GM19455 (cell line): ENCODE data around the gene FAM180B.
"Not testable (repeated sequence)": the region's sequence is repeated elsewhere in the genome, so short reads cannot be mapped to it uniquely, and the experiment has no call there.

Experiments used
- ATAC-seq: cut with Tn5 transposase; IDR thresholded peaks from one replicate; pipeline ENCODE4 v1.9.1; 2021; ENCODE audit not compliant: unreplicated experiment

FAM180B gene

DNA sequence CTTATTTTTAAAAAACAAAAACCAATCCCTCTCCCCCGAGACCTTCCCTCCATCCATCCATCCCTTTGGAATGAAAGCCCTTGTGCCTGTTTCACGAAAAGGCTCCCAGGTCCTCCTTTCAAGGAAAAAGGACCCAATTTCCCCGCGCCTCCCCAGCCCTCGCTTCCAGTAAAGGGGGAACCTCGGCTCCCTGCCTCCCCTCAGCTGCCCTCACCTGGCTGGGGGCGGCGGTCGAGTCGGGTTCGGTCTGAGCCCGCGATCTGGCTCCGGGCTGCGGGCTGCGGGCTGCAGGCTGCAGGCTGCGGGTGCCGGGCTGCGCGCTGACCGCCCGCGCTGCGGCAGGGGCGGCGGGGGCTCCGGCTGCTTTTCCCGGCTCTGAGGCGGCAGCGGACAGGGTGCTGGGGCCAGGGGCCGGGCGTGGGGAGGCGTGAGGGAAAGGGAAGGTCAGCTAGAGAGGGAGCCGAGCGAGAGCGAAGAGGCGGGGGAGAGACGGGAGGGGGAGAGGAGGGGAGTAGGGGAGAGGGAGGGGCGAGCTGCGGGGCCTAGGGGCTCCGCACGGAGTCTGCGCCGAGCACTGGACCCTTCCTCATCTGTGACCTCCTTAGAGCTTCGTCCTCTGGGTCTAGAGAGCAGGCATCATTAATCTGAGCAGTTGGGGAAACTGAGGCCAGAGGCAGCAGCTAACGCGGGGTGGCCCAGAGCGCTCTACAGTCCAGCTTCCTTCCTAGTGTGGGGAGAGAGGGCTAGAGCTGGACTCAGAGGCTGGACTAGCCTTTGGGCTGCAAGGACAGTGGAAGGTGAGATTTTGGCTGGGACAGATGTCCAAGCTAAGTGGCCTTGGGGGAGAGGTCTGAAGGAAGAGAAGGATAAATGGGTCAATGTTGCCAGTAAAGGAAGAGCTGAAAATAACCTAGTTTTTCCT lies 7.7 kb downstream of the FAM180B start, which contains the start of gene C1QTNF4:
C1QTNF4 (minus strand) TSS at position 478 of the 922 bp plus-strand sequence. CDS start 3,601 bp downstream, outside the sequence.
- ATAC-seq: no peak

DNA sequence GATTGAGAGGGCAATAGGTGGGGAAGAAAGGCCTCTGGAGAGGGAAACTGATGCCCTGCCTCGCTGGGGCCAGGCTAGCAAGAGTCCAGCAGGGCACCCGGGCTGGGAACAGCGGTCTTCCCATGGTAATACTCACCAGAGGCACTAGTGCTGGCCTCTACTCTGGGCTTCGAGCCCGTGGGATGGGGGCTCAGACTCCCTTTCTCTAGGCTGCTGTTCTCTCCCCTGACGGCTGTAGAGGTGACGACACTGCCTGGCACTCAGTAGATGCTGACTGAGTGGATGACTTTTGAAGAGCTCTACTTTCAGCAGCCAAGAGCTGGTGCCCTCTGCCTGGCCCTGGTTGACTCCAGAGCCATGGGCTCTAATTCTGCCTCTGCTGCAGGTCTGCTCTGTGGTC lies 8.6 kb downstream of the FAM180B start:
- no peak for ATAC-seq

DNA sequence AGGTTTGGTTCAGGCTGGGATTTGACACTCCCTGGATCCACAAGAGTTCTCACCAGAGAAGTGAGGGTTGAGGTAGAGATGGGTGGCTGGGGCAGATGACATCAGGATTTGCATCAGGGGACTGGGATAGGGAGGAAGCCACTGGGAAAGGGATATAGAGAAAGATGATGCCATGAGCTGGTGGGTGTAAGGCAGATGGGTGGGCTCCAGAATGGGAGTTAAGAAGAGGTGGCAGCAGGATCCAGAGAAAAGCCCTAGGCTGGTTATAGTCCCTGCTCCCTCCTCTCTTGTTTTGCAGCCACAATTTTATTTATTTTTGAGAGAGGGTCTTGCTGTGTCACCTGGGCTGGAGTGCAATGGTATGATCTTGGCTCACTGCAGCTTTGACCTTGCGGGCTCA lies 9.5 kb downstream of the FAM180B start:
- ATAC-seq: no peak

DNA sequence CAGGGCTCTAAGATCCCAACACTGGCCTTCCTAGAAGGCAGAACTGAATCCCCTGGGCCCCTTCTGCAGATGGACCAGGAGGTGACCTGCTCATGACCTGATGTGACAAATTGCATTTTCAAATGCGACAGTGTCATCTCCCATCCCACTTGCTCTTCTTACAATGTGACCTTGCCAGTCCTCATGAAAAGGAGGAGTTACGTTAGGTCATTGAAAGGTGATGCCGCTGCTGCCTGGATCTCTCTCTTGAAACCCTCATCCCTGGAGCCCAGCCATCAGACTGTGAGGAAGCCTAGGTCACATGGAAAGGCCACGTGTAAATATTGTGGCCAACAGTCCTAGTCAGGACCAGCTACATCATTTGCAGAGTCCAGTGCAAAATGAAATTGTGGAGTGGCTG lies 13.4 kb downstream of the FAM180B start:
- ATAC-seq: no peak

DNA sequence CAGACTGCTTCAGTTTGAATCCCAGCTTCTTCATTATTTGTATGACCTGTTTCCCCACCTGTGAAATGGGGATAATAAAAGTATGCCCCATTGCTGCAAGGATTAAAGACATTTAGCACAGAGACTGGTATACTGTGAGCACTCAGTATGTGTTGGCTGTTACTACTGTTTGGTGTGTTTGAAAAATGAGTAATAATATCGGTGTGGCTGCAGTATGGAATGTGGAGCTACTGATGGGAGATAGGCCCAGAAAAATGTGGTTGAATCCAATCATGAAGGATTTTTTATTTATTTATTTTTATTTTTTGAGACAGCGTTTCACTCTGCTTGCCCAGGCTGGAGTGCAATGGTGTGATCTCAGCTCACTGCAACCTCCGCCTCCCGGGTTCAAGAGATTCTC lies 16.8 kb downstream of the FAM180B start:
- no peak for ATAC-seq

DNA sequence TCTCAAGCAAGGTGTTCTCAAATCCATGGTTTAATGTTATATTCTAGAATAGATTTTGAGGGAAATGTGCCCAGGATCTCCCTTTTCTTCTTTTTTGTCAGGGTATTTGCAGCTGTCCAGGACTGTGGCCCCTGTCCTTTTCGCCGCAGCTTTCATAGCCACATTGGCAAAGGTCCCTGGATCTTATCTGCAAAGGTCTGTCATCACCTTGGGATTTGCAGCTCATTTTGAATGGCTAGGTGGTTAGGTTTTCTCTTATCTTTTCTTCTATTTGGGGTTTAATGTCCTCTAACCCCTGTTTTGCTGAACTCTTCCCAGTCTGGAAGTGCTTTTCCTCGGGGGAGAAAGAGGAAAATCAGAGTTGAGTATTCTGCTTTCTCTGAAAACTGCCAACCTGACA lies 19.4 kb downstream of the FAM180B start:
- ATAC-seq: no peak

DNA sequence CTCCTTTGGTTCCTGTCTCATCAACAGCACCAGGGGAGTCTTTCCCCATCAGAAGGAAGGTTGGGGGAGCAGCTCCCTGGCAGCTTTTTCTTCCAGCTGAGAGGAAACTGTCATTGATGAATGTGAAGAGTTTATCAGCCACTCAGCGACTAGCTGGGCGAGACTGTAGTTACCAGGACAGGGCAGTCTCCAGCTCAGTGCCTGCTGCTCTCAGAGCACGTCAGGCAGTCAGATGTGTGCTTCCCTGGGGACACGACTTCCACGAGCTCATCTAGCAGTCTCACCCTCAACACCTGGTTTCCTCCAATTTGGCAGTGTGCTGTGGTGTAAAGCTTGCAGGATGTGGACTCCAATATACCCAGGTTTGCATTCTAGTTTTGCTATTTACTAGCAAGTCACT lies 20.3 kb downstream of the FAM180B start:
- ATAC-seq: no peak

DNA sequence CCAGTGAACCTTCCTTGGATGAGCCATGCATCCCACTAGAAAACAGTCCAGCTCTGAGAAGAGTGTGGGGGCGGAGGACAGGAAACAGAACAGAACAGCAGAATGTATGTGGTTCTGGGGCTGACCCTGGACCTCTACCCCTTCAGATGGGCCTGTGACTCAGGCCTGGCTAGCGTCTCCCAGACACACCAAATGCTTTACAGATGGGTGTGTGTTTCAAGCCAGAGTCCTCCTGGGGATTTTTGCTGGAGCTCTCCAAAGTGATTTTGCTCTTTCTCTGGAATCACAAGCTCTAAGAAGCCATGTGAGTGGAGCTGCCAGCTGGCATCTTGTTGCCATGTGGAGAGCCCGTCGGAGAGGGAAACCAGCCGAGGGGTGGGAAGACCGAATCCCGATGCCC lies 20.9 kb downstream of the FAM180B start:
- no peak for ATAC-seq

DNA sequence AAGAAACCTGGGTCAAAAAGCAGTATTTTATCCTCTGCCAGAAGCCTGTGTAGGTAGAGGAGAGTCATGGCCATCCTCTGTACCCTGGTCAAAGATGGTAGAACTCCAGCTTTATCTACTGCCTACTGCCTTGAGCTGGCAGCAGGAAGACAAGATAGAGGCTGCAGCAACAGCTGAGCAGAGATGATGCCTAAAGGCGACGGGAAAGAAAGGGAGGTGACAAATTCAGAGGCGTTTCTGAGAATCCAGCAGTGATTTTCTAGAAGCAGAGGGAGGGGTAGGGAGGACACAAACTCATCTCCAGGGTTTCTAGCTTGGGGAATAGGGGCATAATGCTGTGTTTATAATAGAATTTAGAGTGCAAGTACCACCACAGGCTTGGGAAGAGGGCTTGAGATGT lies 23.2 kb downstream of the FAM180B start:
- ATAC-seq: no peak

DNA sequence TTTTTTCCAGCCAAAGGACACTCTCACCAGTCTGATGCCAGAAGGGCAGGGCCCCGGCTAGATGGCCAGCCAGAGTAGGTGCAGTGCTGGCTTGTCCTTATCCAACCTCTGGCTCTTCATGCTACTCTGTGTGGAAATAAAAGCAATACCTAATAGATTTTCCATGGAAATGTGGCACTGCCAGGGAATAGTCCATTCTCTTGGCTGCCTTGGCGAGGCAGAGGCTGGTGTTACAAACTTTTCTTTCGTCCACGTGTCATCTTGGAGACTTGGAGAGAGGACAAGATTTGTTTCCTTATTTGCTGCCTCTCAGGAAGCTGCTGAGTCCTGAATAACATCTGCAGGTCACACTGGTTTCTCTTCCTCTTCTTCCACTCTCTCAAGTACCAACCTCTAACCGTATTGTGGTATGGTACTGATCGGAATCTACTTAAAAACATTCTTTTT lies 24.9 kb downstream of the FAM180B start:
- ATAC-seq: peak; percentile 62

DNA sequence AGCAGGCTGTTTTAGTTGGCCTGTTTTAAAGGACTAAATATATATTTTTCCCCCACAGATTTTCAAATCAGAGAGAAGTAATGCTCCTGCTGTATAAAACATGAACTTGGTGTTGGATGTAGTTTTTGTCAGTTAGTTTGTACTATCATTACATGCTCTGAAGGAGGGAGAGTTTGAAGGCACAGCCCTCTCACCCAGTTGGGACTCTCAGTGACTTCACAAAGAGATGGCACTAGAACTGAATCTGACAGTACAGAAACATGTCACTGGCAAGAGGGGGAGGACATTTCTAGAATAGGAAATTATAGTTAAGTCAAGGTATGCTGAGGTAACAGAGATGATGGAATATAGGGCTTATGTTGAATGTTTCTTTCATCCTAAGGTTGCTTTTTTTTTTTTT lies 28.8 kb downstream of the FAM180B start:
- no peak for ATAC-seq

DNA sequence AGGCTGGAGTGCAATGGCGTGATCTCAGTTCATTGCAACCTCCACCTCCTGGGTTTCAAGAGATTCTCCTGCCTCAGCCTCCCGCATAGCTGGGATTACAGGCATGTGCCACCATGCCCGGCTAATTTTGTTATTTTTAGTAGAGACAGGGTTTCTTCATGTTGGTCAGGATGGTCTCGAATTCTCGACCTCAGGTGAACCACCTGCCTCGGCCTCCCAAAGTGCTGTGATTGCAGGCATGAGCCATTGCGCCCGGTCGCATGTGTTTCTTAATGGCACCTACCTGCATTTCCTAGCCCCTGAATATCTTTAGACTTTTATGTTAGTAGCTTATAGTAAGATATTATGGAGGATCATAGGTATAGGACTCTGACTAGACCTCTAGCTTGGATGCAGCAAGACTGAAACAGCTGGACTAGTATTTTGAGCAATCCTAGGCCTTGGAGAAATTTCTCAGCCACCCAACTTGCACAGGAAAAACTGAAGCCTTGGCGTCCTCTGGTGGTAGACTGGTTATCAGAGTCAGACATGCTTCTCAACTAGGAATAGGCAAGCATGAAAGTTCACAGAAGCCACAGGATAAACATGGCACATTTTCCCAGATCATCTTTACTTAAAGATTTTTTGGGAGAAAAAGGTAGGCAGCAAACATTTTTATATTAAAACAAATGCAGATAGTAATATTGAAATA lies 30.4 kb downstream of the FAM180B start:
- ATAC-seq: no peak

DNA sequence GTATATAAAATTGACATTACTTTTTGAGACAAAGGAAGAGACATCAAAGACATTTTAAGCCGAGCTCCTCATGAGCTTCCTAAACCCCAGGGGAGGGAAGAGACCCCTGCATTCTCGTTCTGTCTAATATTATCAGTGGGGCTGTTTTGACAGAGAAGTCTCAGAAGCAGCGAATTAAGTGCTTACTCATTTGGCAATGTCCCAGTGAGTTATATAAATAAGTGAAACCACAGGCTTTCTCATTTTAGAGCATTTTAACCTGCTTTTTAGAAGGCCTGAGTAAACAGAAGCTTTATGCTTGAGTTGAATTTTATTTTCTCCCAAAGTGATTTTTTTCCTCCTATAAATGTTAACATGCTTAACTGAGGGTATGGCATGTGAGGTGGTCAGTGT lies 30.9 kb downstream of the FAM180B start:
- no peak for ATAC-seq

DNA sequence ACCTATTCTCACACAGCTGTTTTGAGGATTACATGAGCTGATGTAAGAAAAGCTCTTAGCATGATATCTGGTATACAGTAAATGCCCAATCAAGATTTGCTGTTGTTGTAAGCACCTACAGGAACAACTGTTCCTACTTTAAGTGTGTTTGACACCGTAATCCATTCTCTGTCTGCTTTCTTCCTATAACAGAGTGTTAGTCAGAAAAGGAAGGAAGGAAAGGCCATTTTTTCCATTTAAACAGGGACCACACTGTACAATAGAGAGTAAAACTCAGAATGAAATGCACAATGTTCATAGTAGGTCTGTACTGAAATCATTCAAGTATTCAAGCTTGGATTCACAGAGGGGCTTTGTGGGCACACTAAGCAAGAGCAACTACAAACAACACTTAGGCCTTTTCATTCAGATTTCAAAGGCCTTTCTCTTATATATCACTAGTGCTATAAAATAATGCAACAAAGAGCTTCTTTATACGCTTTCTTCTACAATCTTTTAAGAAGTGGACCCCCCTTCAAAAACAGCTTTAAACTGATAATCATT lies 34.4 kb downstream of the FAM180B start:
- ATAC-seq: no peak

DNA sequence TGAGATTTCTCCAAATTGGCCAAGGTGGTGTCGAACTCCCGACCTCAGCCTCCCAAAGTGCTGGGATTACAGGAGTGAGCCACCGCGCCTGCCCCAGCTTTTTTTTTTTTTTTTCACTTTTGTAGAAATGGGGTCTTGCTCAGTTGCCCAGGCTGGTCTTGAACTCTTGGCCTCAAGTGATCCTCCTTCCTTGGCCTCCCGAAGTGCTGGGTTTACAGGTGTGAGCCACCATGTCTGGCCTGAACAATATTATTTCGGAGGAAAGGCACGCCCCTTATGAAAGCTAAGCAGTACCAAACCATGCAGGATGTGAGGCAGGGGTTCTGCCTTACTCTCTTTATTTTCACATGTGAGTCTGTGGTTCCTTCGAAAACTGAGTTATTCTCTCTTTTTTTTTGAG lies 39.8 kb downstream of the FAM180B start:
- ATAC-seq: no peak

DNA sequence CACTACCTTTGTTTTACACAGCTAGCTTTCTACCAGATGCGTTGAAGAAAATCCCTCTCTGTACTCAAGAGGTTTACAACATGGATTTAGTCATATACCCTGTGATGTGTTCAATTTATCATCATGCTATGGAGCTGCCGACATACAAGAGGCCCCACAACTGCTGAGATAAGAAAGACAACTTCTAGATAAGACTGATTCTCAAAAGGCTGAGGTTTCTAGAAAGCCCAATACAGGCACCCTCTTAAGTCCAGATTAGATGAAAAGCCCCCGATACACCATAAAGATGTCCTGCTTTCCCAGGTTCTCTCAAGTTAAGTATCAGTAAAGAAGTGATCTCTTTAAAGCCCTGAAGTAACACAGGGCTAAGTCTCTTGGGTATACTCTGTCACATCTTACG lies 41.5 kb downstream of the FAM180B start:
- no peak for ATAC-seq

DNA sequence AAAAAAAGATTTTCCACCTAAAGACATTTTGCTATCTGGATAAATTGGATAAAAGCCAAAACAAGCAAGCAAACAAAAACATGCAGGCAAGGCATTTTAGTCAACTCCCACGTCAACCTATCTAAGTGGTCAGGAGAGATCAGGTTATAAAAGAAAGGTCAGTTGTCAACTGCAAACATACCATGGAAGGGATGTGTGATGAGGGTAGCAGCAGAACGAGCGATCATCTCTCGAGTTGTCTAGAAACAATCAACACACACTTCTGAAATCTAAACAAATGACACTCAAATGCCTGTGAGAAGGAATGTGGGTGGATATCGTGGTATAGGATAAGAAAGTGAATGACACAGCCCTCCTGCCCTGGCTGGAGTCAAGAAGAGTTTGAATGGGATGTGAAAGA lies 45.0 kb downstream of the FAM180B start:
- no peak for ATAC-seq

DNA sequence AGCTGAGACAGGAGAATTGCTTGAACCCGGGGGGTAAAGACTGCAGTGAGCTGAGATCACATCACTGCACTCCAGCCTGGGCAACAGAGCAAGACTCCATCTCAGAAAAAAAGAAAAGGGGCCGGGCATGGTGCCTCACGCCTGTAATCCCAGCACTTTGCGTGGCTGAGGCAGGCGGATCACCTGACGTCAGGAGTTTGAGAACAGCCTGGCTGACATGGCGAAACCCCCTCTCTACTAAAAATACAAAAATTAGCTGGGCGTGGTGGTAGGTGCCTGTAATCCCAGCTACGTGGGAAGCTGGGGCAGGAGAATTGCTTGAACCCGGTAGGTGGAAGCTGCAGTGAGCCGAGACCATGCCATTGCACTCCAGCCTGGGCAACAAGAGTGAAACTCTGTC lies 49.9 kb downstream of the FAM180B start:
- ATAC-seq: not testable (repeated sequence)
